HEK293T (cell line): ENCODE measurements around the gene LYVE1.

ENCODE experiments used
- CTCF ChIA-PET: fragments of 350-600 bp; formaldehyde crosslinking; extraction: SDS; loops from one replicate; lab custom pipeline; 2021; ENCODE audit warnings: antibody characterized with exemption, inconsistent platforms; lab: Yijun Ruan, JAX
- POLR2A ChIA-PET: fragments of 350-600 bp; formaldehyde crosslinking; extraction: SDS; loops from one replicate; lab custom pipeline; 2020; ENCODE audit warnings: antibody characterized with exemption, inconsistent platforms; lab: Yijun Ruan, JAX
- DNase-seq: peaks from one replicate; pipeline ENCODE4 v3.0.0; 2012; ENCODE audit warnings: mixed read lengths; ENCODE audit errors: extremely low spot score
- ARNT ChIP-seq: fragments of 450-650 bp; IDR thresholded peaks from 2 replicates; pipeline ENCODE4 v1.6.1; 2017; ENCODE audit warnings: mild to moderate bottlenecking
- BHLHE40 ChIP-seq: fragments of 450-650 bp; IDR thresholded peaks from 2 replicates; pipeline ENCODE4 v1.6.1; 2016; ENCODE audit warnings: mild to moderate bottlenecking, moderate library complexity, borderline replicate concordance
- CTBP1 ChIP-seq: fragments of 450-650 bp; IDR thresholded peaks from 2 replicates; pipeline ENCODE4 v1.6.1; 2016; ENCODE audit warnings: borderline replicate concordance
- ELF4 ChIP-seq: fragments of 450-650 bp; IDR thresholded peaks from 2 replicates; pipeline ENCODE4 v1.6.1; 2017; ENCODE audit warnings: antibody characterized with exemption
- FOXA1 ChIP-seq: fragments of 450-650 bp; IDR thresholded peaks from 2 replicates; pipeline ENCODE4 v1.6.1; 2016; ENCODE audit warnings: mild to moderate bottlenecking
- FOXK2 ChIP-seq: fragments of 450-650 bp; IDR thresholded peaks from 2 replicates; pipeline ENCODE4 v1.6.1; 2016; ENCODE audit warnings: mild to moderate bottlenecking
- FOXM1 ChIP-seq: fragments of 450-650 bp; IDR thresholded peaks from 2 replicates; pipeline ENCODE4 v1.6.1; 2017; ENCODE audit warnings: mild to moderate bottlenecking, borderline replicate concordance
- HDGF ChIP-seq: fragments of 450-650 bp; IDR thresholded peaks from 2 replicates; pipeline ENCODE4 v1.6.1; 2017; ENCODE audit warnings: antibody characterized with exemption, borderline replicate concordance
- L3MBTL2 ChIP-seq: fragments of 450-650 bp; conservative IDR thresholded peaks from 2 replicates; pipeline ENCODE4 v1.6.1; 2016; ENCODE audit warnings: mild to moderate bottlenecking
- LEF1 ChIP-seq: fragments of 450-650 bp; IDR thresholded peaks from 2 replicates; pipeline ENCODE4 v1.6.1; 2017; ENCODE audit warnings: mild to moderate bottlenecking, borderline replicate concordance
- NFRKB ChIP-seq: fragments of 450-650 bp; IDR thresholded peaks from 2 replicates; pipeline ENCODE4 v1.6.1; 2016; ENCODE audit warnings: mild to moderate bottlenecking, moderate library complexity
- PKNOX1 ChIP-seq: fragments of 450-650 bp; IDR thresholded peaks from 2 replicates; pipeline ENCODE4 v1.6.1; 2016
- SP1 ChIP-seq: fragments of 450-650 bp; IDR thresholded peaks from 2 replicates; pipeline ENCODE4 v1.6.1; 2017
- SUZ12 ChIP-seq: fragments of 450-650 bp; IDR thresholded peaks from 2 replicates; pipeline ENCODE4 v1.6.1; 2016; ENCODE audit warnings: mild to moderate bottlenecking
- TARDBP ChIP-seq: fragments of 450-650 bp; IDR thresholded peaks from 2 replicates; pipeline ENCODE4 v1.6.1; 2016
- ZNF384 ChIP-seq: fragments of 450-650 bp; IDR thresholded peaks from 2 replicates; pipeline ENCODE4 v1.6.1; 2016

Gene LYVE1

GRCh38 chr11:10576035-10576398 lies 7.6 kb upstream of the LYVE1 start:
- TF ChIP-seq PKNOX1 (no peak), SP1 (no peak), FOXA1 (no peak), ARNT (no peak), CTBP1 (no peak), NFRKB (no peak), L3MBTL2 (no peak), FOXM1 (no peak), ZNF384 (no peak), FOXK2 (no peak), HDGF (no peak)
- POLR2A ChIA-PET, result no interaction called here
- no peak for DNase-seq
- CTCF ChIA-PET, result no interaction called here

DNA sequence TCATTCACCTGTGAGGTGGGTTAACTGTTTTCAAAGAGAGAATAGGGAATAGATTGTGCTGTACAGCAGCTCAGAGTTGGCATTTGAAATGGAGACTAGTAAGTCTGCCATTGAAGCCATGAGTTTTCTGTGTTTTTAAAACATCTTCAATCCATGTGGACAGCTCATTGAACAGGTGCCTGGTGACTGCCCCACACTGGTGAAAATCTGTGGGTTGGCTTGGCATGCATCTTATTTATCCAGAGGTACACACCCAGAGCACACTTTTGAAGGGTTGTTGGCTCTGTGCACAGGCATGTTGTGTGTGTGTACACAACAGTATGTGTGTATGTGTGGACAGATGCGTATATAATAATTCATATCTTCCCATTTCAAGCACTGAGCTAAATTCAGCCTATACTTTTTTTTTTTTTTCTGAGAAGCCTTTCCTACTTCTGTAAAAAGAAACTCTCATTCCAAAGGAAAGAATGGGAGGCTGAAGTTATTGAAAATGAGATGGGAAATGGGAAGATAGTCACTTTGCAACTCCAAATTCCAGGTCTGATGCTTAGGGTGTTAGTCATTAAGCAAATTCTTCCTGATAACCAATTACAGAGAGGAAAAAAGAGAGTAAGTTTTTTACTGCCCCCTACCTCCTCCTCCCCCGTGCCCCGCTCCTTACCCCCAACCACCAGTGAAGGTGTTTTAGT lies 7.0 kb upstream of the LYVE1 start:
- ChIA-PET POLR2A (no interaction called here), CTCF (no interaction called here)
- DNase-seq, result no peak
- TF ChIP-seq HDGF (no peak), L3MBTL2 (no peak), FOXA1 (no peak), FOXK2 (no peak), TARDBP (no peak), BHLHE40 (no peak), PKNOX1 (no peak), LEF1 (no peak), ELF4 (no peak), SP1 (no peak), FOXM1 (no peak), NFRKB (no peak), CTBP1 (no peak), ARNT (no peak), SUZ12 (no peak), ZNF384 (no peak)

DNA sequence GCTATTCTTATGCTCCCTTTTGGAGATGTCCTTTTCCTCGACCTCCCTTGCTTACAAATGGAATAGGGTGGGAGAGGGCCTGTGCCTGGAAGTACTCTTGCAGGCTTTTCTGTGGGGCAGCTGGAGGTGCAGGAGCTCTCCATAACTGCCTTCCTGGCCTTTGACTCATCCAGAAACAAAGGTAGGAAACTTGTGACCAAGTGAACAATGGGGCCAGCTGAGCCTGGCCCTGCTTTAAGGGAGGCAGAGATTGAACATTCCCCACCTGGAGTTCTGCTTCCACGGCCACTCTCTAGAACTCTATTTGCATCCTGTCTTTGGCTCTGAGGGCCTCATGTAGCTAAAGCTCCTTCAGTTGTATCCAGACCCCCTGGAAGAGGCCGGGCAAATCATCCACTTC lies 5.1 kb upstream of the LYVE1 start:
- ChIA-PET POLR2A (no interaction called here), CTCF (interaction anchor here (0.6 kb wide), 1 partner anchor 81 kb away, joined by 3 read pairs; no protein-coding TSS in a partner anchor)
- no peak for TF ChIP-seq NFRKB
- TF ChIP-seq BHLHE40, result no peak
- no peak for TF ChIP-seq ELF4
- TF ChIP-seq LEF1, result no peak
- no peak for TF ChIP-seq HDGF
- no peak for TF ChIP-seq PKNOX1
- no peak for TF ChIP-seq FOXM1
- TF ChIP-seq FOXK2, result no peak
- TF ChIP-seq SUZ12, result no peak
- TF ChIP-seq FOXA1, result no peak
- no peak for TF ChIP-seq TARDBP
- no peak for TF ChIP-seq L3MBTL2
- TF ChIP-seq ARNT, result no peak
- no peak for TF ChIP-seq CTBP1
- no peak for TF ChIP-seq SP1
- TF ChIP-seq ZNF384, result no peak
- no peak for DNase-seq

- CTCF ChIA-PET, result interaction anchor here (0.6 kb wide), 1 partner anchor 81 kb away, joined by 3 read pairs; no protein-coding TSS in a partner anchor
These were observed 4.6 kb upstream of the LYVE1 start for GRCh38 chr11:10573028-10573427.

GRCh38 chr11:10572533-10572932 lies 4.1 kb upstream of the LYVE1 start:
- POLR2A ChIA-PET, result no interaction called here
- TF ChIP-seq LEF1 (no peak), SP1 (no peak), BHLHE40 (no peak), FOXM1 (no peak), SUZ12 (no peak), ZNF384 (no peak), NFRKB (no peak), FOXK2 (no peak)
- CTCF ChIA-PET, result no interaction called here
- no peak for DNase-seq

More at GRCh38 chr11:10573028-10573427, 4.6 kb upstream of the LYVE1 start:
- POLR2A ChIA-PET, result no interaction called here
- no peak for DNase-seq
- TF ChIP-seq ZNF384 (no peak), LEF1 (no peak), ELF4 (no peak), FOXK2 (no peak), BHLHE40 (no peak), CTBP1 (no peak), TARDBP (no peak), FOXM1 (no peak), ARNT (no peak), PKNOX1 (no peak), HDGF (no peak), L3MBTL2 (no peak), NFRKB (no peak), FOXA1 (no peak), SUZ12 (no peak), SP1 (no peak)
